ENCODE results near the gene PILRA.
"Not testable (repeated sequence)": the region's sequence is repeated elsewhere in the genome, so short reads cannot be mapped to it uniquely, and the experiment has no call there.

DNA sequence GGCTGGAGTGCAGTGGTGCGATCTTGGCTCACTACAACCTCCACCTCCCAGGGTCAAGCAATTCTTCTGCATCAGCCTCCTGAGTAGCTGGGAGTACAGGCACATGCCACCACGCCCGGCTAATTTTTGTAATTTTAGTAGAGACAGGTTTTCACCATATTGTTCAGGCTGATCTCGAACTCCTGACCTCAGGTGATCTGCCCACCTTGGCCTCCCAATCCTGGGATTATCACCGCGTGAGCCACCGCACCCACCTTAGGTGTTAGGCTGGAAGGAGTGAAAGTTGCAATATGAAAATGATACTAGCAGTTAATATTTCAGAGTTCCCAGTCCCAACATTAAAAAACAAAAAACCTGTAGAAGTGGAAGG lies 7.3 kb upstream of the PILRA start:
- TF ChIP-seq, protein P1, sequence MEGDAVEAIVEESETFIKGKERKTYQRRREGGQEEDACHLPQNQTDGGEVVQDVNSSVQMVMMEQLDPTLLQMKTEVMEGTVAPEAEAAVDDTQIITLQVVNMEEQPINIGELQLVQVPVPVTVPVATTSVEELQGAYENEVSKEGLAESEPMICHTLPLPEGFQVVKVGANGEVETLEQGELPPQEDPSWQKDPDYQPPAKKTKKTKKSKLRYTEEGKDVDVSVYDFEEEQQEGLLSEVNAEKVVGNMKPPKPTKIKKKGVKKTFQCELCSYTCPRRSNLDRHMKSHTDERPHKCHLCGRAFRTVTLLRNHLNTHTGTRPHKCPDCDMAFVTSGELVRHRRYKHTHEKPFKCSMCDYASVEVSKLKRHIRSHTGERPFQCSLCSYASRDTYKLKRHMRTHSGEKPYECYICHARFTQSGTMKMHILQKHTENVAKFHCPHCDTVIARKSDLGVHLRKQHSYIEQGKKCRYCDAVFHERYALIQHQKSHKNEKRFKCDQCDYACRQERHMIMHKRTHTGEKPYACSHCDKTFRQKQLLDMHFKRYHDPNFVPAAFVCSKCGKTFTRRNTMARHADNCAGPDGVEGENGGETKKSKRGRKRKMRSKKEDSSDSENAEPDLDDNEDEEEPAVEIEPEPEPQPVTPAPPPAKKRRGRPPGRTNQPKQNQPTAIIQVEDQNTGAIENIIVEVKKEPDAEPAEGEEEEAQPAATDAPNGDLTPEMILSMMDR (IDR thresholded peaks at IDR 0.05) = not testable (repeated sequence)
- not testable (repeated sequence) for TF ChIP-seq POLR2A (IDR thresholded peaks at IDR 0.05)

Data from adrenal gland (tissue), 5 donors.